A549 (cell line): ENCODE data around the gene P2RX6. TPM values are rescaled to one million over a fixed set of nuclear protein-coding genes. Genes with fewer than 3 reads are reported as not detected.
"Not testable (repeated sequence)": the region's sequence is repeated elsewhere in the genome, so short reads cannot be mapped to it uniquely, and the experiment has no call there.

Source experiments
- ATAC-seq, 2 experiments: fragments of 200-7000 bp in 1 of 2; fragments of >200 bp in 1 of 2; cut with Nextera tagmentation in 1 of 2; cut with Tn5 transposase in 1 of 2; 3 replicates each; pipeline versions ENCODE4 v1.8.0 to v1.9.1; 2018 to 2020; ENCODE audit warnings: mild to moderate bottlenecking in 1 of 2, moderate library complexity in 1 of 2
- CTCF ChIA-PET: fragments of 300-600 bp; sonication (Branson Sonifier 250); formaldehyde crosslinking; extraction: SDS; loops from one replicate; lab custom pipeline; 2021; ENCODE audit warnings: antibody characterized with exemption, inconsistent platforms; lab: Yijun Ruan, JAX
- POLR2A ChIA-PET: fragments of 350-600 bp; formaldehyde crosslinking; extraction: SDS; loops from one replicate; lab custom pipeline; 2021; ENCODE audit warnings: antibody characterized with exemption, inconsistent platforms; lab: Yijun Ruan, JAX
- DNase-seq, 2 experiments: peaks; one replicate each; pipeline versions ENCODE4 v3.0.0 to v3.0.0-alpha.2; 2011 to 2016; ENCODE audit warnings: low read depth in 1 of 2, low spot score in 1 of 2
- FAIRE-seq: peaks from 2 replicates; lab custom pipeline; 2011; peaks lifted over from hg19 to GRCh38; lab: Jason Lieb, UNC
- H3K27ac ChIP-seq, 2 experiments: fragments of >200 bp; sonication (Bioruptor Twin); formaldehyde crosslinking; 3 replicates each; pipeline ENCODE4 v1.5.1; 2016 to 2017
- H3K4me1 ChIP-seq: fragments of >200 bp; sonication (Bioruptor Twin); formaldehyde crosslinking; 3 replicates; pipeline ENCODE4 v1.6.1; 2016
- H3K4me2 ChIP-seq: fragments of >200 bp; sonication (Bioruptor Twin); formaldehyde crosslinking; 3 replicates; pipeline ENCODE4 v1.6.1; 2016
- H3K4me3 ChIP-seq: fragments of >200 bp; sonication (Bioruptor Twin); formaldehyde crosslinking; 3 replicates; pipeline ENCODE4 v1.5.1; 2016
- H3K9me3 ChIP-seq: fragments of >200 bp; sonication (Bioruptor Twin); formaldehyde crosslinking; 3 replicates; pipeline ENCODE4 v1.6.1; 2016
- ESRRA ChIP-seq: fragments of 150-350 bp; IDR thresholded peaks from 2 replicates; pipeline ENCODE4 v1.6.1; 2014; ENCODE audit warnings: mild to moderate bottlenecking, low read length, borderline replicate concordance
- FOSB ChIP-seq: fragments of 250-450 bp; sonication (Bioruptor Pico); IDR thresholded peaks from 2 replicates; pipeline ENCODE4 v1.5.0; 2020; ENCODE audit warnings: mild to moderate bottlenecking, moderate library complexity
- HDAC2 ChIP-seq: fragments of 200-600 bp; sonication (generic); IDR thresholded peaks from 2 replicates; pipeline ENCODE4 v1.6.1; 2016
- HOXB5 ChIP-seq: fragments of 250-450 bp; sonication (Bioruptor Pico); IDR thresholded peaks from 2 replicates; pipeline ENCODE4 v1.5.0; 2020; ENCODE audit warnings: mild to moderate bottlenecking, moderate library complexity
- JUN ChIP-seq, 2 experiments: fragments of >200 bp; sonication (Bioruptor Twin); formaldehyde crosslinking; IDR thresholded peaks; 2 replicates in 1 of 2; 3 replicates in 1 of 2; pipeline ENCODE4 v1.6.1; 2016 to 2017
- KDM5A ChIP-seq: fragments of 200-600 bp; sonication (generic); IDR thresholded peaks from 2 replicates; pipeline ENCODE4 v1.6.1; 2016; ENCODE audit warnings: antibody characterized with exemption, mild to moderate bottlenecking
- NPAS2 ChIP-seq: fragments of 250-450 bp; sonication (Bioruptor Pico); IDR thresholded peaks from 2 replicates; pipeline ENCODE4 v1.8.0; 2022; ENCODE audit warnings: mild to moderate bottlenecking, moderate library complexity, borderline replicate concordance
- PHF8 ChIP-seq: fragments of 200-600 bp; sonication (generic); IDR thresholded peaks from 2 replicates; pipeline ENCODE4 v1.6.1; 2016; ENCODE audit warnings: low read depth, mild to moderate bottlenecking, antibody characterized with exemption, moderate library complexity, borderline replicate concordance
- POLR2AphosphoS2 ChIP-seq: conservative IDR thresholded peaks from 2 replicates; pipeline ENCODE4 v1.6.1; 2012; ENCODE audit warnings: low read length, improper control_type of control experiment, inconsistent platforms
- RCOR1 ChIP-seq: fragments of 150-350 bp; IDR thresholded peaks from 2 replicates; pipeline ENCODE4 v1.6.1; 2014; ENCODE audit warnings: antibody characterized with exemption, low read length, low read depth
- RFX5 ChIP-seq: fragments of 450-650 bp; IDR thresholded peaks from 2 replicates; pipeline ENCODE4 v1.7.1; 2014; ENCODE audit warnings: antibody characterized with exemption, mild to moderate bottlenecking, moderate library complexity
- SMC3 ChIP-seq: fragments of >200 bp; sonication (Bioruptor Twin); formaldehyde crosslinking; IDR thresholded peaks from 3 replicates; pipeline ENCODE4 v1.6.1; 2018; ENCODE audit warnings: inconsistent platforms
- TP53 ChIP-seq: fragments of 250-450 bp; sonication (Bioruptor Pico); IDR thresholded peaks from 2 replicates; pipeline ENCODE4 v1.5.0; 2021; ENCODE audit warnings: mild to moderate bottlenecking, moderate library complexity
- ZFP36 ChIP-seq: fragments of 450-650 bp; IDR thresholded peaks from 2 replicates; pipeline ENCODE4 v1.6.1; 2014; ENCODE audit warnings: borderline replicate concordance; ENCODE audit not compliant: partially characterized antibody
- ZNF302 ChIP-seq: fragments of 250-450 bp; sonication (Bioruptor Pico); IDR thresholded peaks from 2 replicates; pipeline ENCODE4 v1.9.0; 2021; ENCODE audit warnings: inconsistent platforms, mild to moderate bottlenecking, moderate library complexity
- WGBS: methylation state at CpG from one replicate; pipeline ENCODE4 v1.1.6; 2017; ENCODE audit errors: missing lambda C conversion rate; 5-methylcytosine and 5-hydroxymethylcytosine counted together
- polyA plus RNA-seq, 4 experiments: library from polyadenylated mRNA; depleted of rRNA in 3 of 4; stranded (reverse); fragments of >200 nt; fragmentation: RNase III in 1 of 4; extraction: RNeasy Plus Mini Kit Qiagen cat#74134 plus additional on column Dnase treatment in 1 of 4; gene quantifications; 2 replicates in 3 of 4; 3 replicates in 1 of 4; pipeline ENCODE4 v1.2.3, GENCODE V29; 2011 to 2017
- TF ChIP-seq, protein P1 (sequence below): fragments of 250-450 bp; sonication (Bioruptor Pico); IDR thresholded peaks from 2 replicates; pipeline ENCODE4 v1.5.0; 2021; ENCODE audit warnings: mild to moderate bottlenecking, moderate library complexity, borderline replicate concordance
- TF ChIP-seq, protein P2 (sequence below): fragments of >200 bp; sonication (Bioruptor Twin); formaldehyde crosslinking; IDR thresholded peaks from 3 replicates; pipeline ENCODE4 v1.5.1; 2016
- TF ChIP-seq, protein P3 (sequence below): fragments of 250-450 bp; sonication (Bioruptor Pico); IDR thresholded peaks from 2 replicates; pipeline ENCODE4 v1.5.0; 2020; ENCODE audit warnings: low read depth, mild to moderate bottlenecking, moderate library complexity
- TF ChIP-seq, protein P4 (sequence below): fragments of 200-600 bp; sonication (generic); IDR thresholded peaks from 2 replicates; pipeline ENCODE4 v1.6.1; 2016; ENCODE audit warnings: antibody characterized with exemption, mild to moderate bottlenecking, moderate library complexity
- TF ChIP-seq, protein P5 (sequence below): fragments of >200 bp; sonication (Bioruptor Twin); formaldehyde crosslinking; IDR thresholded peaks from 2 replicates; pipeline ENCODE4 v1.6.1; 2016

Gene P2RX6
- polyA plus RNA-seq, 2 of the 4 experiments (the other 2 are of a cell fraction) = 0.67 to 0.92 TPM

DNA sequence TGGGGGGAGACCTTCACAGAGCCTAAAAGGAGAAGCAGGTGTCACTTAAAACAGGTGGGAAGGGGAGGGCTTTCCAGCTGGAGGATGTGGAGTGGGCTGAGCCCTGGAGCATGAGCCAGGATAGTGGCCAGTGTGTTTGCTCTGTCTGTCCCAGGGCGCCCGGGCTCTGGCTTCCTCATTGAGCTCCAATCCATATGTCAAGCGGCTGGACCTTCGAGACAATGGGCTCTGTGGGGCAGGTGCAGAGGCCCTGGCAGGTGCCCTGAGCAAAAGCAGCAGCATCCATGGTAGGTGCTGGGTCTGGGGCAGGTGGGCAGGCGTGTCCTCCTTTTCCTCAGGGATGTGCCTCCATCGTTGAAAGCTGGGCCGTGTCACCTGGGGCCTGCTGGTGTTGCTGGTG lies 32.8 kb downstream of the P2RX6 start:
- Histone ChIP-seq H3K27ac (no peak overlapping the region), H3K9me3 (no peaks in the 10 kb centered on the region), H3K4me3 (no peak overlapping the region), H3K4me1 (peaks cover 12% of the 10 kb centered on the region), H3K4me2 (no peak overlapping the region)
- ATAC-seq (no peak), DNase-seq (no peak), FAIRE-seq (no peak)
- TF ChIP-seq ZFP36 = no peak
- no peak for TF ChIP-seq RCOR1
- TF ChIP-seq HDAC2 = no peak
- no peak for TF ChIP-seq PHF8
- TF ChIP-seq, protein P1, sequence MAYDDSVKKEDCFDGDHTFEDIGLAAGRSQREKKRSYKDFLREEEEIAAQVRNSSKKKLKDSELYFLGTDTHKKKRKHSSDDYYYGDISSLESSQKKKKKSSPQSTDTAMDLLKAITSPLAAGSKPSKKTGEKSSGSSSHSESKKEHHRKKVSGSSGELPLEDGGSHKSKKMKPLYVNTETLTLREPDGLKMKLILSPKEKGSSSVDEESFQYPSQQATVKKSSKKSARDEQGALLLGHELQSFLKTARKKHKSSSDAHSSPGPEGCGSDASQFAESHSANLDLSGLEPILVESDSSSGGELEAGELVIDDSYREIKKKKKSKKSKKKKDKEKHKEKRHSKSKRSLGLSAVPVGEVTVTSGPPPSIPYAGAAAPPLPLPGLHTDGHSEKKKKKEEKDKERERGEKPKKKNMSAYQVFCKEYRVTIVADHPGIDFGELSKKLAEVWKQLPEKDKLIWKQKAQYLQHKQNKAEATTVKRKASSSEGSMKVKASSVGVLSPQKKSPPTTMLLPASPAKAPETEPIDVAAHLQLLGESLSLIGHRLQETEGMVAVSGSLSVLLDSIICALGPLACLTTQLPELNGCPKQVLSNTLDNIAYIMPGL (CRISPR knock-in tag) = no peak
- TF ChIP-seq RFX5 = no peak
- no peak for TF ChIP-seq FOSB (CRISPR knock-in tag)
- no peak for TF ChIP-seq SMC3
- no peak for TF ChIP-seq JUN (IDR thresholded peaks at IDR 0.05)
- TF ChIP-seq NPAS2 (CRISPR knock-in tag) = no peak
- TF ChIP-seq, protein P2, sequence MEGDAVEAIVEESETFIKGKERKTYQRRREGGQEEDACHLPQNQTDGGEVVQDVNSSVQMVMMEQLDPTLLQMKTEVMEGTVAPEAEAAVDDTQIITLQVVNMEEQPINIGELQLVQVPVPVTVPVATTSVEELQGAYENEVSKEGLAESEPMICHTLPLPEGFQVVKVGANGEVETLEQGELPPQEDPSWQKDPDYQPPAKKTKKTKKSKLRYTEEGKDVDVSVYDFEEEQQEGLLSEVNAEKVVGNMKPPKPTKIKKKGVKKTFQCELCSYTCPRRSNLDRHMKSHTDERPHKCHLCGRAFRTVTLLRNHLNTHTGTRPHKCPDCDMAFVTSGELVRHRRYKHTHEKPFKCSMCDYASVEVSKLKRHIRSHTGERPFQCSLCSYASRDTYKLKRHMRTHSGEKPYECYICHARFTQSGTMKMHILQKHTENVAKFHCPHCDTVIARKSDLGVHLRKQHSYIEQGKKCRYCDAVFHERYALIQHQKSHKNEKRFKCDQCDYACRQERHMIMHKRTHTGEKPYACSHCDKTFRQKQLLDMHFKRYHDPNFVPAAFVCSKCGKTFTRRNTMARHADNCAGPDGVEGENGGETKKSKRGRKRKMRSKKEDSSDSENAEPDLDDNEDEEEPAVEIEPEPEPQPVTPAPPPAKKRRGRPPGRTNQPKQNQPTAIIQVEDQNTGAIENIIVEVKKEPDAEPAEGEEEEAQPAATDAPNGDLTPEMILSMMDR = no peak
- TF ChIP-seq, protein P3, sequence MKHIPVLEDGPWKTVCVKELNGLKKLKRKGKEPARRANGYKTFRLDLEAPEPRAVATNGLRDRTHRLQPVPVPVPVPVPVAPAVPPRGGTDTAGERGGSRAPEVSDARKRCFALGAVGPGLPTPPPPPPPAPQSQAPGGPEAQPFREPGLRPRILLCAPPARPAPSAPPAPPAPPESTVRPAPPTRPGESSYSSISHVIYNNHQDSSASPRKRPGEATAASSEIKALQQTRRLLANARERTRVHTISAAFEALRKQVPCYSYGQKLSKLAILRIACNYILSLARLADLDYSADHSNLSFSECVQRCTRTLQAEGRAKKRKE (CRISPR knock-in tag) = no peak
- TF ChIP-seq HOXB5 (CRISPR knock-in tag) = no peak
- TF ChIP-seq ZNF302 (CRISPR knock-in tag) = no peak
- TF ChIP-seq POLR2AphosphoS2 = no peak
- TF ChIP-seq ESRRA = no peak
- no peak for TF ChIP-seq KDM5A
- TF ChIP-seq, protein P4, sequence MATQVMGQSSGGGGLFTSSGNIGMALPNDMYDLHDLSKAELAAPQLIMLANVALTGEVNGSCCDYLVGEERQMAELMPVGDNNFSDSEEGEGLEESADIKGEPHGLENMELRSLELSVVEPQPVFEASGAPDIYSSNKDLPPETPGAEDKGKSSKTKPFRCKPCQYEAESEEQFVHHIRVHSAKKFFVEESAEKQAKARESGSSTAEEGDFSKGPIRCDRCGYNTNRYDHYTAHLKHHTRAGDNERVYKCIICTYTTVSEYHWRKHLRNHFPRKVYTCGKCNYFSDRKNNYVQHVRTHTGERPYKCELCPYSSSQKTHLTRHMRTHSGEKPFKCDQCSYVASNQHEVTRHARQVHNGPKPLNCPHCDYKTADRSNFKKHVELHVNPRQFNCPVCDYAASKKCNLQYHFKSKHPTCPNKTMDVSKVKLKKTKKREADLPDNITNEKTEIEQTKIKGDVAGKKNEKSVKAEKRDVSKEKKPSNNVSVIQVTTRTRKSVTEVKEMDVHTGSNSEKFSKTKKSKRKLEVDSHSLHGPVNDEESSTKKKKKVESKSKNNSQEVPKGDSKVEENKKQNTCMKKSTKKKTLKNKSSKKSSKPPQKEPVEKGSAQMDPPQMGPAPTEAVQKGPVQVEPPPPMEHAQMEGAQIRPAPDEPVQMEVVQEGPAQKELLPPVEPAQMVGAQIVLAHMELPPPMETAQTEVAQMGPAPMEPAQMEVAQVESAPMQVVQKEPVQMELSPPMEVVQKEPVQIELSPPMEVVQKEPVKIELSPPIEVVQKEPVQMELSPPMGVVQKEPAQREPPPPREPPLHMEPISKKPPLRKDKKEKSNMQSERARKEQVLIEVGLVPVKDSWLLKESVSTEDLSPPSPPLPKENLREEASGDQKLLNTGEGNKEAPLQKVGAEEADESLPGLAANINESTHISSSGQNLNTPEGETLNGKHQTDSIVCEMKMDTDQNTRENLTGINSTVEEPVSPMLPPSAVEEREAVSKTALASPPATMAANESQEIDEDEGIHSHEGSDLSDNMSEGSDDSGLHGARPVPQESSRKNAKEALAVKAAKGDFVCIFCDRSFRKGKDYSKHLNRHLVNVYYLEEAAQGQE = no peak
- TF ChIP-seq TP53 = no peak
- TF ChIP-seq, protein P5, sequence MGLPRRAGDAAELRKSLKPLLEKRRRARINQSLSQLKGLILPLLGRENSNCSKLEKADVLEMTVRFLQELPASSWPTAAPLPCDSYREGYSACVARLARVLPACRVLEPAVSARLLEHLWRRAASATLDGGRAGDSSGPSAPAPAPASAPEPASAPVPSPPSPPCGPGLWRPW = no peak
- POLR2A ChIA-PET = interaction anchor here (0.7 kb wide), 1 partner anchor 43 kb away, joined by 3 read pairs; no protein-coding TSS in a partner anchor
- WGBS = 95% methylated on average over 4 of the region's 7 CpGs
- CTCF ChIA-PET = interaction anchor here (1.0 to 1.2 kb wide), 2 partner anchors 10 to 55 kb away, joined by 3 read pairs; no protein-coding TSS in a partner anchor

DNA sequence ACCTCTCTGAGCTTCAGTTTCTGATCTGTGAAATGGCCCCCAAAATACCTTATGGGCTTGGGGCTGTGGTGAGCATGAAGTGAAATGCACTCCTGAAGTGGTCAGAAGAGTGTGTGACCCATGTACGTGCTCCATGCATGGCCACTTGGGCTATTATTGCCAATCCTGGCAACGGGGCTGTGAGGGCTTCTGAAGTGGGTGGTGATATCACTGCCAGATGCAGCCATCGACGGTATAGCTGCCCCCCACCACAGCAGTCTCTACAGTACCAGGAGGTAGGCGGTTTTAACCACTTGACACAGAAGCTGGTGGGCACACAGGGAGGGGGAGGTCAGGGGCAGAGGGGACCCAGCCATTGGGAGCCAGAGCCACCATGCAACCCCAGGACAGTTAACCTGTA lies 33.5 kb downstream of the P2RX6 start:
- CTCF ChIA-PET, H3K9me3 ChIP-seq, DNase-seq, FAIRE-seq, H3K4me3 ChIP-seq, ATAC-seq, POLR2A ChIA-PET, H3K4me2 ChIP-seq, H3K27ac ChIP-seq: not testable (repeated sequence)
- peaks cover 10% of the 10 kb centered on the region for H3K4me1 ChIP-seq
- 40% methylated on average over 1 of the region's 5 CpGs for WGBS

DNA sequence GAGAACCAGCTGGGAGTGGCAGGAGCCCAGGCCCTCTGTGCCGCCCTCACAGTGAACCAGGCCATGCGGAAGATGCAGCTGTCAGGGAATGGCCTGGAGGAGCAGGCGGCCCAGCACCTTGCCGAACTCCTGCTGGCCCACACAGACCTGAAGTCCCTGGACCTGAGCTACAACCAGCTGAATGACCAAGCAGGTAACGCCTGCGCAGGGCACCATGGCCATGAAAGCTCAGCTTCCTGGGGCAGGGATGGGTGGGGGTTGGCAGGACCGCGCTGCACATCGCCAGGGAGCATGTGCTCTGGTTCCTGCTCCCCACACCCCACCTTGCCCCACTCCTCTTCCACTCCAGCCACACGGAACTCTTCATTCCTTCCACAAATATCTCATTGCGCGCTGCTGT lies 34.0 kb downstream of the P2RX6 start:
- H3K4me1 ChIP-seq, ATAC-seq, DNase-seq, POLR2A ChIA-PET, H3K4me3 ChIP-seq, H3K4me2 ChIP-seq, FAIRE-seq, H3K9me3 ChIP-seq, H3K27ac ChIP-seq: not testable (repeated sequence)
- CTCF ChIA-PET = interaction anchor here (1.0 kb wide), 2 partner anchors 11 to 55 kb away, joined by 3 to 4 read pairs; no protein-coding TSS in a partner anchor
- WGBS = 93% methylated on average over 2 of the region's 12 CpGs
